ENCODE results near the gene FUT4.
"Not testable (repeated sequence)": the region's sequence is repeated elsewhere in the genome, so short reads cannot be mapped to it uniquely, and the experiment has no call there.

FUT4 gene

GRCh38 chr11:94568717-94569116, 25.0 kb downstream of the FUT4 start:
- no peak for DNase-seq

GRCh38 chr11:94572975-94573374, 29.3 kb downstream of the FUT4 start:
- DNase-seq: not testable (repeated sequence)

- no peak for DNase-seq
These were observed 30.7 kb downstream of the FUT4 start for GRCh38 chr11:94574193-94574961.

- DNase-seq: no peak
These were observed 32.6 kb downstream of the FUT4 start for GRCh38 chr11:94576306-94576705.

GRCh38 chr11:94577841-94578240, 34.1 kb downstream of the FUT4 start:
- no peak for DNase-seq

GRCh38 chr11:94581926-94582325, 38.2 kb downstream of the FUT4 start:
- DNase-seq: no peak

- no peak for DNase-seq
These were observed 39.6 kb downstream of the FUT4 start for GRCh38 chr11:94583213-94583865.

GRCh38 chr11:94583866-94584500, 40.3 kb downstream of the FUT4 start:
- DNase-seq: no peak

- DNase-seq: no peak
These were observed 41.3 kb downstream of the FUT4 start for GRCh38 chr11:94584978-94585377.

GRCh38 chr11:94585399-94585798, 41.7 kb downstream of the FUT4 start:
- no peak for DNase-seq

GRCh38 chr11:94586546-94586945, 42.8 kb downstream of the FUT4 start:
- DNase-seq: no peak

- DNase-seq: no peak
These were observed 43.3 kb downstream of the FUT4 start for GRCh38 chr11:94586978-94587377.

- DNase-seq: no peak
These were observed 44.7 kb downstream of the FUT4 start for GRCh38 chr11:94588366-94588942.

GRCh38 chr11:94590352-94591041, 46.8 kb downstream of the FUT4 start:
- no peak for DNase-seq

GRCh38 chr11:94593030-94593429, 49.3 kb downstream of the FUT4 start:
- DNase-seq: no peak

GRCh38 chr11:94595076-94595475, 51.4 kb downstream of the FUT4 start:
- DNase-seq: no peak

- no peak for DNase-seq
These were observed 54.2 kb downstream of the FUT4 start for GRCh38 chr11:94597896-94598295.
